IMR-90 (cell line): ENCODE measurements around the gene PDCD1LG2. TPM values are rescaled to one million over a fixed set of nuclear protein-coding genes. Genes with fewer than 3 reads are reported as not detected.

ENCODE experiments used
- ATAC-seq: fragments of 200-7000 bp; cut with Tn5 transposase; 2 replicates; pipeline ENCODE4 v1.9.1; 2020; ENCODE audit warnings: low read depth, mild to moderate bottlenecking, moderate library complexity
- BruUV-seq: library from RNA; stranded (reverse); fragments of 400-500 nt; replicated peaks from 2 replicates; lab custom pipeline; 2021; lab: Mats Ljungman, UMichigan
- CTCF ChIA-PET: fragments of 300-600 bp; formaldehyde crosslinking; extraction: SDS; loops from one replicate; lab custom pipeline; 2021; ENCODE audit warnings: antibody characterized with exemption; lab: Yijun Ruan, JAX
- POLR2A ChIA-PET: fragments of 300-600 bp; sonication (Branson Sonifier 250); formaldehyde crosslinking; loops from one replicate; lab custom pipeline; 2022; ENCODE audit warnings: antibody characterized with exemption; ENCODE audit not compliant: unreplicated experiment; lab: Charles Lee
- DNase-seq: peaks from one replicate; pipeline ENCODE4 v3.0.0; 2013
- H2AFZ ChIP-seq: replicated peaks from 2 replicates; pipeline ENCODE3; 2013; ENCODE audit warnings: low read length, mild to moderate bottlenecking; ENCODE audit not compliant: poor library complexity
- H2AK5ac ChIP-seq: 2 replicates; pipeline ENCODE4 v1.6.1; 2013; ENCODE audit warnings: low read depth, low read length, inconsistent platforms
- H2AK9ac ChIP-seq: replicated peaks from 2 replicates; pipeline ENCODE3; 2013; ENCODE audit warnings: mild to moderate bottlenecking, low read depth, low read length, moderate library complexity; ENCODE audit not compliant: poor library complexity
- H2BK120ac ChIP-seq: 2 replicates; pipeline ENCODE4 v1.6.1; 2013; ENCODE audit warnings: low read depth, low read length, inconsistent platforms
- H2BK15ac ChIP-seq: 3 replicates; pipeline ENCODE4 v1.6.1; 2013; ENCODE audit warnings: low read depth, low read length, inconsistent platforms
- H2BK20ac ChIP-seq: 2 replicates; pipeline ENCODE4 v1.6.1; 2013; ENCODE audit warnings: low read depth, mild to moderate bottlenecking, inconsistent platforms, low read length, moderate library complexity
- H2BK5ac ChIP-seq: 2 replicates; pipeline ENCODE4 v1.6.1; 2013; ENCODE audit warnings: mild to moderate bottlenecking, low read depth, low read length, inconsistent platforms; ENCODE audit not compliant: poor library complexity, severe bottlenecking
- H3K14ac ChIP-seq: replicated peaks from 2 replicates; pipeline ENCODE4 v1.6.1; 2013; ENCODE audit warnings: low read depth, low read length, inconsistent platforms
- H3K18ac ChIP-seq: 2 replicates; pipeline ENCODE4 v1.6.1; 2013; ENCODE audit warnings: low read depth, low read length, control low read depth
- H3K23ac ChIP-seq: 2 replicates; pipeline ENCODE4 v1.6.1; 2013; ENCODE audit warnings: low read depth, low read length, inconsistent platforms
- H3K27ac ChIP-seq: 2 replicates; pipeline ENCODE4 v1.5.1; 2013; ENCODE audit warnings: mild to moderate bottlenecking, control low read depth, low read length; ENCODE audit not compliant: insufficient read depth
- H3K27me3 ChIP-seq: 2 replicates; pipeline ENCODE4 v1.6.1; 2013; ENCODE audit warnings: low read length; ENCODE audit not compliant: control insufficient read depth, insufficient read depth
- H3K36me3 ChIP-seq: 2 replicates; pipeline ENCODE4 v1.6.1; 2013; ENCODE audit warnings: low read length, mixed read lengths; ENCODE audit not compliant: control insufficient read depth, insufficient read depth
- H3K4ac ChIP-seq: 2 replicates; pipeline ENCODE4 v1.6.1; 2013; ENCODE audit warnings: low read depth, low read length, inconsistent platforms
- H3K4me1 ChIP-seq: 2 replicates; pipeline ENCODE4 v1.6.1; 2013; ENCODE audit warnings: low read length, mixed read lengths; ENCODE audit not compliant: control insufficient read depth, insufficient read depth
- H3K4me2 ChIP-seq: 2 replicates; pipeline ENCODE4 v1.6.1; 2013; ENCODE audit warnings: low read depth, mild to moderate bottlenecking, control low read depth, low read length, moderate library complexity
- H3K4me3 ChIP-seq: 2 replicates; pipeline ENCODE4 v1.5.1; 2013; ENCODE audit warnings: low read depth, mild to moderate bottlenecking, control low read depth, low read length, moderate library complexity; ENCODE audit not compliant: insufficient read depth
- H3K56ac ChIP-seq: 2 replicates; pipeline ENCODE4 v1.6.1; 2013; ENCODE audit warnings: low read length, inconsistent platforms; ENCODE audit not compliant: insufficient read depth; ENCODE audit errors: extremely low read depth
- H3K79me1 ChIP-seq, 2 experiments: 2 replicates each; pipeline ENCODE4 v1.6.1; 2013; ENCODE audit warnings: low read length in 2 of 2, inconsistent platforms in 1 of 2, low read depth in 1 of 2
- H3K9ac ChIP-seq: 2 replicates; pipeline ENCODE4 v1.6.1; 2013; ENCODE audit warnings: low read depth, low read length, control low read depth
- H3K9me1 ChIP-seq: 2 replicates; pipeline ENCODE4 v1.6.1; 2013; ENCODE audit warnings: low read length, inconsistent platforms; ENCODE audit not compliant: insufficient read depth
- H3K9me3 ChIP-seq: 2 replicates; pipeline ENCODE4 v1.6.1; 2013; ENCODE audit warnings: low read length; ENCODE audit not compliant: control insufficient read depth, insufficient read depth
- H4K20me1 ChIP-seq: 2 replicates; pipeline ENCODE4 v1.6.1; 2013; ENCODE audit warnings: low read length, inconsistent platforms; ENCODE audit not compliant: insufficient read depth
- H4K5ac ChIP-seq: 2 replicates; pipeline ENCODE4 v1.6.1; 2013; ENCODE audit warnings: mild to moderate bottlenecking, low read depth, low read length, control low read depth
- H4K8ac ChIP-seq, 2 experiments: 2 replicates each; pipeline ENCODE4 v1.6.1; 2013; ENCODE audit warnings: low read depth in 2 of 2, low read length in 2 of 2, control low read depth in 1 of 2, inconsistent platforms in 1 of 2
- H4K91ac ChIP-seq: 2 replicates; pipeline ENCODE4 v1.6.1; 2013; ENCODE audit warnings: low read depth, low read length, inconsistent platforms; ENCODE audit not compliant: insufficient read depth
- CEBPB ChIP-seq: IDR thresholded peaks from 2 replicates; pipeline ENCODE4 v1.6.1; 2012; ENCODE audit warnings: low read depth, low read length, improper control_type of control experiment
- FOS ChIP-seq: fragments of 150-350 bp; IDR thresholded peaks from 2 replicates; pipeline ENCODE4 v1.6.1; 2016; ENCODE audit warnings: low read depth, low read length
- MAFK ChIP-seq: IDR thresholded peaks from 2 replicates; pipeline ENCODE4 v1.6.1; 2012; ENCODE audit warnings: low read depth, low read length, improper control_type of control experiment
- MAZ ChIP-seq: IDR thresholded peaks from 2 replicates; pipeline ENCODE4 v1.6.1; 2012; ENCODE audit warnings: low read depth, mild to moderate bottlenecking, low read length, improper control_type of control experiment, moderate library complexity, borderline replicate concordance
- MXI1 ChIP-seq: IDR thresholded peaks from 2 replicates; pipeline ENCODE4 v1.6.1; 2012; ENCODE audit warnings: low read depth, mild to moderate bottlenecking, low read length, moderate library complexity, borderline replicate concordance
- POLR2A ChIP-seq: IDR thresholded peaks from 2 replicates; pipeline ENCODE4 v1.6.1; 2012; ENCODE audit warnings: mild to moderate bottlenecking, low read depth, low read length
- RAD21 ChIP-seq: IDR thresholded peaks from 2 replicates; pipeline ENCODE4 v1.6.1; 2012; ENCODE audit warnings: low read length, improper control_type of control experiment
- RCOR1 ChIP-seq: IDR thresholded peaks from 2 replicates; pipeline ENCODE4 v1.6.1; 2012; ENCODE audit warnings: mild to moderate bottlenecking, low read length, improper control_type of control experiment; ENCODE audit not compliant: insufficient replicate concordance
- SMC3 ChIP-seq: fragments of 150-350 bp; IDR thresholded peaks from 2 replicates; pipeline ENCODE4 v1.6.1; 2016; ENCODE audit warnings: low read depth, mild to moderate bottlenecking, antibody characterized with exemption, low read length, moderate library complexity
- dilution Hi-C: fragments of 300-500 bp; cut with HindIII; formaldehyde crosslinking; loops from one replicate; pipeline ENCODE4 v1.14.3; 2018; ENCODE audit warnings: low sequenced_read_pairs; ENCODE audit not compliant: unreplicated experiment
- in situ Hi-C: fragments of 300-500 bp; cut with MboI; formaldehyde crosslinking; loops from 3 replicates; pipeline ENCODE4 v1.14.3; 2019; ENCODE audit warnings: low sequenced_read_pairs, inconsistent platforms, mixed read lengths
- intact Hi-C: fragments of 100-400 bp; cut with micrococcal nuclease; formaldehyde crosslinking; loops from 2 replicates; pipeline ENCODE4 v1.10.0; 2022
- polyA plus RNA-seq, 3 experiments: library from polyadenylated mRNA; depleted of rRNA; stranded (reverse); fragments of >200 nt; gene quantifications; 2 replicates each; pipeline ENCODE4 v1.2.3, GENCODE V29; 2012; ENCODE audit warnings: low replicate concordance in 1 of 3
- total RNA-seq: library from RNA; depleted of rRNA; stranded (reverse); fragments of >200 nt; gene quantifications from 2 replicates; pipeline ENCODE4 v1.2.3, GENCODE V29; 2012

PDCD1LG2 gene
- total and polyA plus RNA-seq, 2 of the 4 experiments (the other 2 are of a cell fraction), result 17.5 to 33.3 TPM

DNA sequence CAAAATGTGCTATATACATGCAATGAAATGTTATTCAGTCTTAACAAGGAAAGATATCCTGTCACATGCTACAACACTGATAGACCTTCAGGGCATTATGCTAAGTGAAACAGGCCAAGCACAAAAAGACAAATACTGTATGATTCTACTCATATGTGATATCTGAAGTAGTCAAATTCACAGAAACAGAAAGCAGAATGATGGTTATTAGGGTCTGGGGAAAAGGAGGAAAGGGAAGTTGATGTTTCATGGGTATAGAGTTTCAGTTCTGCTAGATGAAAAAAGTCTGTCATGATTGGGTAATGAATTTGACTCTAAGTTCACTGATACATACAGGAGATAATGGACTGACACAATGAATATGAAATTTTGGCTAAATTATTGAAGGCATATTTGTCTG is 107.4 kb downstream of the PDCD1LG2 start:
- ATAC-seq (no peak), DNase-seq (no peak)
- H4K20me1 ChIP-seq, result no peaks in the 10 kb centered on the region
- 0 out of 2 replicates have a peak overlapping the region, but pooled peaks have one; percentile 5 for H2AK5ac ChIP-seq
- H3K4me2 ChIP-seq, result no peak overlapping the region
- H4K5ac ChIP-seq, result no peak overlapping the region
- H3K79me1 ChIP-seq, result peaks cover 13 to 29% of the 10 kb centered on the region in 2 experiments
- no TSS peak for BruUV-seq
- intact Hi-C loops (no loop called here), dilution Hi-C loops (no loop called here), in situ Hi-C loops (no loop called here)
- H3K14ac ChIP-seq, result no peak overlapping the region
- H3K4me3 ChIP-seq, result no peak overlapping the region
- no peak overlapping the region for H2BK20ac ChIP-seq
- ChIA-PET CTCF (no interaction called here), POLR2A (no interaction called here)
- no peak overlapping the region for H2AFZ ChIP-seq
- H3K36me3 ChIP-seq, result no peaks in the 10 kb centered on the region
- H3K9me1 ChIP-seq, result peaks cover 3% of the 10 kb centered on the region; the same call in 1 of the 2 replicates
- no peak for TF ChIP-seq POLR2A
- TF ChIP-seq CEBPB, result no peak
- TF ChIP-seq SMC3, result no peak
- TF ChIP-seq MAZ, result no peak
- no peak for TF ChIP-seq RCOR1
- TF ChIP-seq RAD21, result no peak
- no peak for TF ChIP-seq MAFK
- no peak for TF ChIP-seq FOS
- no peak for TF ChIP-seq MXI1
- no peak overlapping the region for H3K56ac ChIP-seq
- H2BK15ac ChIP-seq, result no peak overlapping the region
- H3K4me1 ChIP-seq, result peaks cover 2% of the 10 kb centered on the region
- H4K91ac ChIP-seq, result no peak overlapping the region
- H4K8ac ChIP-seq, result no peak overlapping the region
- H3K27ac ChIP-seq, result no peak overlapping the region
- H2AK9ac ChIP-seq, result no peak overlapping the region
- H3K23ac ChIP-seq, result no peak overlapping the region
- H3K18ac ChIP-seq, result no peak overlapping the region
- no peaks in the 10 kb centered on the region for H3K9me3 ChIP-seq
- no peak overlapping the region for H3K4ac ChIP-seq
- no peak overlapping the region for H2BK120ac ChIP-seq
- H3K9ac ChIP-seq, result no peak overlapping the region
- no peak overlapping the region for H2BK5ac ChIP-seq
- no peaks in the 10 kb centered on the region for H3K27me3 ChIP-seq
